ENCODE measurements around the gene INTU. TPM values are rescaled to one million over a fixed set of nuclear protein-coding genes. Genes with fewer than 3 reads are reported as not detected.

The INTU gene
- total RNA-seq, 1 experiment from 2014 or later, result 2.0 TPM

DNA sequence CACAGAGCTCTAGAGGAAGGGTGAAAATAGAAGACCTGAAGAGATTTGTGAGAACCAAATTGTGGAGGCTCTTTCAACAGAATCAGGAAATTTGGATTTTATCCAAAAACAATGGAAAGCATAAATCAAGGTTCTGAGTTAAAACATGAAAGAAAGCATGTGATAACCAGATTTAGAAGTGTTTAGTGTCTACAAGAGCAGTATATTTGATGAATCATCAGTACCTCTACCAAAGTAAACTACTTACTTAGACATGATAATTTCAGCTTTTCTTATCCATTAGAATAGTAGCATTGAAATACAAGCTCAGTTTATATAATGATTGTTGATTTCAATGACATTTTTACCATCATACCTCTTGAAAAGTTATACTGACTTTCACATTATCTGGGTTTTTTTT, 25.9 kb upstream of the INTU start:
- Mint-ChIP-seq H3K36me3 (ENCODE audit: insufficient read depth, unreplicated experiment) (no peaks in the 10 kb centered on the region), H3K4me3 (ENCODE audit: unreplicated experiment) (no peak overlapping the region), H3K27ac (ENCODE audit: unreplicated experiment) (no peak overlapping the region), H3K4me1 (ENCODE audit: low read depth, unreplicated experiment) (no peaks in the 10 kb centered on the region), H3K9me3 (ENCODE audit: unreplicated experiment) (no peaks in the 10 kb centered on the region), H3K27me3 (ENCODE audit: insufficient read depth, unreplicated experiment) (peaks cover 2% of the 10 kb centered on the region)
- no peaks in the 10 kb centered on the region; the same call in 1 of the 2 replicates for H3K4me1 ChIP-seq
- DNase-seq, result no peak
- no peak overlapping the region for H3K4me3 ChIP-seq (ENCODE audit: low read depth, low read length)
- no peaks in the 10 kb centered on the region for H3K27me3 ChIP-seq (replicated peaks; ENCODE audit: control insufficient read depth, insufficient read depth, low read length)
- CTCF ChIA-PET, result interaction anchor here (0.9 to 1.0 kb wide), 2 partner anchors 26 to 126 kb away, joined by 4 to 5 read pairs; partner anchors contain the start of gene INTU
- no TSS peak for BruUV-seq (replicated peaks)
- no peaks in the 10 kb centered on the region for H3K9me3 ChIP-seq
- no peaks in the 10 kb centered on the region for H3K36me3 ChIP-seq (ENCODE audit: control insufficient read depth, insufficient read depth, low read length)
- TF ChIP-seq, protein P1, sequence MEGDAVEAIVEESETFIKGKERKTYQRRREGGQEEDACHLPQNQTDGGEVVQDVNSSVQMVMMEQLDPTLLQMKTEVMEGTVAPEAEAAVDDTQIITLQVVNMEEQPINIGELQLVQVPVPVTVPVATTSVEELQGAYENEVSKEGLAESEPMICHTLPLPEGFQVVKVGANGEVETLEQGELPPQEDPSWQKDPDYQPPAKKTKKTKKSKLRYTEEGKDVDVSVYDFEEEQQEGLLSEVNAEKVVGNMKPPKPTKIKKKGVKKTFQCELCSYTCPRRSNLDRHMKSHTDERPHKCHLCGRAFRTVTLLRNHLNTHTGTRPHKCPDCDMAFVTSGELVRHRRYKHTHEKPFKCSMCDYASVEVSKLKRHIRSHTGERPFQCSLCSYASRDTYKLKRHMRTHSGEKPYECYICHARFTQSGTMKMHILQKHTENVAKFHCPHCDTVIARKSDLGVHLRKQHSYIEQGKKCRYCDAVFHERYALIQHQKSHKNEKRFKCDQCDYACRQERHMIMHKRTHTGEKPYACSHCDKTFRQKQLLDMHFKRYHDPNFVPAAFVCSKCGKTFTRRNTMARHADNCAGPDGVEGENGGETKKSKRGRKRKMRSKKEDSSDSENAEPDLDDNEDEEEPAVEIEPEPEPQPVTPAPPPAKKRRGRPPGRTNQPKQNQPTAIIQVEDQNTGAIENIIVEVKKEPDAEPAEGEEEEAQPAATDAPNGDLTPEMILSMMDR (IDR thresholded peaks at IDR 0.05; ENCODE audit: insufficient read depth in 1 of 2, low read depth in 1 of 2, low read length in 1 of 2, severe bottlenecking in 1 of 2, unreplicated experiment in 1 of 2), result no peak
- POLR2A ChIA-PET, result no interaction called here
- intact Hi-C loops (cut with micrococcal nuclease; ENCODE audit: unreplicated experiment), result no loop called here

DNA sequence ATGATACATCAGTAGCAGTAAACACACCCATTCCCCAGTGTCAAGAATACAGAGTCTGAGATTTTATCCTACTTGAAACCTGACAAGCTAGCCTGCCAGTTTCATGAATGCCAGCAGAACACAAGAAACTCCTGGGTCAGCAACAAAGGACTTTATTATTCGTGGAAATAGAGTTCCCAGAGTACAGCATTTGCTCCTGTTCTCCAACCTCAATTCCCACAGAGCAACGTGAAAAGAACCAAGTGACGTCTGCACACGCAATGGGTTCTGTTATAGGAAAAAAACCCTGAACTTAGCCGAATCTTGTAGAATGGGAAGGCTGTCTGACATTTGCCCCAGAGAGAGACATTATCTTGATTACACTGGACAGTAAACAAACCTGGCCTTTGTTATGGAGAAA, 23.3 kb upstream of the INTU start:
- BruUV-seq (replicated peaks), result no TSS peak
- Mint-ChIP-seq H3K4me3 (ENCODE audit: unreplicated experiment) (no peak overlapping the region), H3K36me3 (ENCODE audit: insufficient read depth, unreplicated experiment) (no peaks in the 10 kb centered on the region), H3K9me3 (ENCODE audit: unreplicated experiment) (no peaks in the 10 kb centered on the region), H3K4me1 (ENCODE audit: low read depth, unreplicated experiment) (no peaks in the 10 kb centered on the region), H3K27me3 (ENCODE audit: insufficient read depth, unreplicated experiment) (peaks cover 2% of the 10 kb centered on the region), H3K27ac (ENCODE audit: unreplicated experiment) (no peak overlapping the region)
- DNase-seq, result no peak
- H3K27me3 ChIP-seq (replicated peaks; ENCODE audit: control insufficient read depth, insufficient read depth, low read length), result no peaks in the 10 kb centered on the region
- POLR2A ChIA-PET, result no interaction called here
- H3K36me3 ChIP-seq (ENCODE audit: control insufficient read depth, insufficient read depth, low read length), result no peaks in the 10 kb centered on the region
- H3K4me1 ChIP-seq, result no peaks in the 10 kb centered on the region; the same call in 1 of the 2 replicates
- TF ChIP-seq, protein P1 (IDR thresholded peaks at IDR 0.05; ENCODE audit: insufficient read depth in 1 of 2, low read depth in 1 of 2, low read length in 1 of 2, severe bottlenecking in 1 of 2, unreplicated experiment in 1 of 2), result no peak
- H3K4me3 ChIP-seq (ENCODE audit: low read depth, low read length), result no peak overlapping the region
- intact Hi-C loops (cut with micrococcal nuclease; ENCODE audit: unreplicated experiment), result no loop called here
- H3K9me3 ChIP-seq, result no peaks in the 10 kb centered on the region
- CTCF ChIA-PET, result no interaction called here

DNA sequence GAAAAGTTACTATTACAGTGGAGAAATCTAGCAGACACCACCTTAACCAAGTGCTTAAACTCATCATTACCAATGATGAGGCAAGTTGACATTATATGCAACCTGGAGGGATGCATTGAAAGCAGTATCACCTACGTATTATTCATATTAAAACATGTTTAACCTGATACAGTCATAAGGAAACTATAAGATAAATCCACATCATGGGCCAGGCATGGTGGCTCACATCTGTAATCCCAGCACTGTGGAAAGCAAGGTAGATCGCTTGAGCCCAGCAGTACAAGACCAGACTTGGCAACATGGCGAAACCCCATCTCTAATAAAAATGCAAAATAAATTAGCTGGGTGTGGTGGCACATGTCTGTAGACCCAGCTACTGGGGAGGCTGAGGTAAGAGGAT, 22.3 kb upstream of the INTU start:
- H3K27me3 Mint-ChIP-seq (ENCODE audit: insufficient read depth, unreplicated experiment), result peaks cover 5% of the 10 kb centered on the region
- H3K4me1 Mint-ChIP-seq (ENCODE audit: low read depth, unreplicated experiment), result no peaks in the 10 kb centered on the region
- ChIA-PET CTCF (no interaction called here), POLR2A (no interaction called here)
- intact Hi-C loops (cut with micrococcal nuclease; ENCODE audit: unreplicated experiment), result no loop called here
- no peaks in the 10 kb centered on the region for H3K27me3 ChIP-seq (replicated peaks; ENCODE audit: control insufficient read depth, insufficient read depth, low read length)
- BruUV-seq (replicated peaks), result no TSS peak
- no peak overlapping the region for H3K27ac Mint-ChIP-seq (ENCODE audit: unreplicated experiment)
- no peaks in the 10 kb centered on the region for H3K36me3 ChIP-seq (ENCODE audit: control insufficient read depth, insufficient read depth, low read length)
- H3K9me3 ChIP-seq, result no peaks in the 10 kb centered on the region
- no peak overlapping the region for H3K4me3 Mint-ChIP-seq (ENCODE audit: unreplicated experiment)
- H3K4me1 ChIP-seq, result no peaks in the 10 kb centered on the region; the same call in 1 of the 2 replicates
- no peaks in the 10 kb centered on the region for H3K9me3 Mint-ChIP-seq (ENCODE audit: unreplicated experiment)
- TF ChIP-seq, protein P1 (IDR thresholded peaks at IDR 0.05; ENCODE audit: insufficient read depth in 1 of 2, low read depth in 1 of 2, low read length in 1 of 2, severe bottlenecking in 1 of 2, unreplicated experiment in 1 of 2), result no peak
- H3K4me3 ChIP-seq (ENCODE audit: low read depth, low read length), result no peak overlapping the region
- no peaks in the 10 kb centered on the region for H3K36me3 Mint-ChIP-seq (ENCODE audit: insufficient read depth, unreplicated experiment)
- no peak for DNase-seq

Data from Caco-2 (cell line).